ENCODE results near the gene ENTPD2.

GRCh38 chr9:137069508-137070091 lies 15.7 kb upstream of the ENTPD2 start:
- TF ChIP-seq CTCF (conservative IDR thresholded peaks at IDR 0.05; ENCODE audit: low read depth, low read length) (no peak), POLR2A (IDR thresholded peaks at IDR 0.05; ENCODE audit: low read depth, low read length) (no peak), MAFK (IDR thresholded peaks at IDR 0.05; ENCODE audit: low read depth, low read length) (no peak), MAZ (IDR thresholded peaks at IDR 0.05; ENCODE audit: borderline replicate concordance, low read depth, low read length) (no peak), RAD21 (IDR thresholded peaks at IDR 0.05; ENCODE audit: low read length) (no peak), RCOR1 (IDR thresholded peaks at IDR 0.05; ENCODE audit: insufficient replicate concordance, low read length) (no peak), BHLHE40 (IDR thresholded peaks at IDR 0.05; ENCODE audit: low read depth, low read length) (no peak), CEBPB (IDR thresholded peaks at IDR 0.05; ENCODE audit: low read depth, low read length) (no peak), RFX5 (IDR thresholded peaks at IDR 0.05; ENCODE audit: low read depth, low read length) (no peak), NFE2L2 (IDR thresholded peaks at IDR 0.05; ENCODE audit: low read depth, low read length) (no peak), SMC3 (IDR thresholded peaks at IDR 0.05; ENCODE audit: low read depth, low read length) (no peak), USF2 (IDR thresholded peaks at IDR 0.05; ENCODE audit: low read depth, low read length) (no peak)
- TF ChIP-seq, protein P1, sequence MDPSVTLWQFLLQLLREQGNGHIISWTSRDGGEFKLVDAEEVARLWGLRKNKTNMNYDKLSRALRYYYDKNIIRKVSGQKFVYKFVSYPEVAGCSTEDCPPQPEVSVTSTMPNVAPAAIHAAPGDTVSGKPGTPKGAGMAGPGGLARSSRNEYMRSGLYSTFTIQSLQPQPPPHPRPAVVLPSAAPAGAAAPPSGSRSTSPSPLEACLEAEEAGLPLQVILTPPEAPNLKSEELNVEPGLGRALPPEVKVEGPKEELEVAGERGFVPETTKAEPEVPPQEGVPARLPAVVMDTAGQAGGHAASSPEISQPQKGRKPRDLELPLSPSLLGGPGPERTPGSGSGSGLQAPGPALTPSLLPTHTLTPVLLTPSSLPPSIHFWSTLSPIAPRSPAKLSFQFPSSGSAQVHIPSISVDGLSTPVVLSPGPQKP (IDR thresholded peaks at IDR 0.05; ENCODE audit: borderline replicate concordance, low read depth, low read length): no peak

All from IMR-90 (cell line).